Activated CD4-positive, CD25-positive, alpha-beta regulatory T cell treated with anti-CD3 and anti-CD28 coated beads, Interleukin-2, amount 50 U/mL, for 72 hours (primary cell): ENCODE results near the gene INPP5E.

Experiments used
- DNase-seq: peaks from one replicate; pipeline ENCODE4 v3.0.0; 2021

The INPP5E gene, protein sequence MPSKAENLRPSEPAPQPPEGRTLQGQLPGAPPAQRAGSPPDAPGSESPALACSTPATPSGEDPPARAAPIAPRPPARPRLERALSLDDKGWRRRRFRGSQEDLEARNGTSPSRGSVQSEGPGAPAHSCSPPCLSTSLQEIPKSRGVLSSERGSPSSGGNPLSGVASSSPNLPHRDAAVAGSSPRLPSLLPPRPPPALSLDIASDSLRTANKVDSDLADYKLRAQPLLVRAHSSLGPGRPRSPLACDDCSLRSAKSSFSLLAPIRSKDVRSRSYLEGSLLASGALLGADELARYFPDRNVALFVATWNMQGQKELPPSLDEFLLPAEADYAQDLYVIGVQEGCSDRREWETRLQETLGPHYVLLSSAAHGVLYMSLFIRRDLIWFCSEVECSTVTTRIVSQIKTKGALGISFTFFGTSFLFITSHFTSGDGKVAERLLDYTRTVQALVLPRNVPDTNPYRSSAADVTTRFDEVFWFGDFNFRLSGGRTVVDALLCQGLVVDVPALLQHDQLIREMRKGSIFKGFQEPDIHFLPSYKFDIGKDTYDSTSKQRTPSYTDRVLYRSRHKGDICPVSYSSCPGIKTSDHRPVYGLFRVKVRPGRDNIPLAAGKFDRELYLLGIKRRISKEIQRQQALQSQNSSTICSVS

DNA sequence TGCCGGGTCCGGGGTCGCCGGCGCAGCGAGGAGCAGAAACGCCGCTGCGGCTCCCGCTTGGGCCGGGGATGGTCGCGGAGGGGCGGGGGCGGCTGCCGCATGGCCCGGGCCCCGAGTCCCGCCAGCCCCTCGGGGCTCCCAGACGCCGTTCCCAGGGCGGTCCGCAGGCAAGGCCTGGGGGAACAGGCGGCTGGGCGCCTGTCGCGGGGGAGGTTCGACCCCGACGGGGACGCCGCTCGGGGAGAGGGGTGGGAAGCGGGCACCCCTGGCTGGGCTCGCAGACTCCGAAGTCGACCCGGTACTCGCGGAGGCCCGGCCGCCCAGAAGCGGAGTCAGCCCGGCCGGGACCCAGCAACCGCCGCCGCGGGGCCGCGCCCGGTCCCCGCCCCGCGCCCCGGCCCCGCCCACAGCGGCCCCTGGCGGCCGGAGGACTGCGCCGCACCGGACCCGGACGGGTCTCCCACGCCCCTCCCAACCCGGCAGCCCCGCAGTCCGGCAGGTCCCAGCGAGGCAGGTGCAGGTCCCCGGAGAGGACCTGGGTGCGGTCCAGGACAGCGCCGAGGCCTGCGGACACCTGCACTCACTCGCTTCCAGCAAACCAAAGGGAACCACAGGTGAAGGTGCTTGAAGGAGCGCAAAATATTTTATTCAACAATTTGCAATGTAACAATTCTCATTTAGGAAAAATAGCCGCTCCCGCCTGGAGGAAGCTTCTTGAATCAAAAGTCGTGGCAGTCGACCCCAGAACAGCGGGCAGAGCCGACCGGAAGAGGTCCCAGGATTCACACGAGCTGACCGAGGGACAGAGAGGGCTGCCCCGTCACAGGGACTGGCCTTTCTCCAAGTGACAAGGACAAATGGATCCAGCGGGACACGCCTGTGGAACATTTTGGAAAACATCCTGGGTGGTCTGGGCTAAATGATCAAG lies at the start of gene INPP5E:
INPP5E (minus strand) TSS at position 365 of the 928 bp plus-strand sequence. CDS start 426 bp downstream, outside the sequence.
- peak; percentile 95 for DNase-seq

DNA sequence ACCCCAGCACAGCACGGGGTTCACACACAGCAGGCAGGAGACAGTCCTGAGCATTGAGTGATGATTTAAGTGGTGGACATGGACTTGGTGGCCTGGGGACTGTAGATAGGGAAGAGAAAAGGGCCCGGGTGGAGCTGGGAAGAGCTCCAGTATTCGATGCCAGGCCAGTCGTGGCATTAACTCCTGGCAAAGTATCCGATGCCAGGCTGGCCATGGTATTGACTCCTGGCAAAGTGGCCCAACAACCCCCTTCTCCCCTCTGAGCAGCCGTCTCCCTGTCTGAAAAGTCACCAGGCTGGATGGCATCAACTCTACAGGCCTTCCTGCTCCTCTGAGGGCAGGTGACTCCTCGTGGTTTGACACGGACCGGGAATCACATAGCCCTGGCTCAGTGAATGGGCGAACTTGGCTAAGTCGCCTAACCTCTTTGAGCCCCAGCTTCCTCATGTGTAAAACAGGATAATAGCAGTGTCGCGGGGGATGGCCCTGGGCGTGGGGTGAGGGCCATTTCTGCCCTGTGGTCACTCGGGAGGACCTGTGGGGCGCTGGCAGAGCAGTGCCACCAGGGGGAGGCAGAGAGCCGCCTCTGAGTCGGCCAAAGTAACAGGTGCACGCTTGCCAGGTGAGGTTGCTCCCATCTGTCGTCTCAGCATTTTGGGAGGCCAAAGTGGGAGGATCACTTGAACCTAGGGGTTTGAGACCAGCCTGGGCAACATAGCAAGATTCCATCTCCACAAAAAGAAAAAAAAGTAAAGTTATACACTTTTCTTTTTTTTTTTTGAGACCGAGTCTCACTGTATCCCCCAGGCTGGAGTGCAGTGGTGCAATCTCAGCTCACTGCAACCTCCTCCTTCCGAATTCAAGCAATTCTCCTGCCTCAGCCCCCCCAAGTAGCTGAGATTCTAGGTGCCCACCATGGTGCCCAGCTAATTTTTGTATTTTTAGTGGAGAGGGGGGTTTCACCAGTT lies 48.9 kb upstream of the INPP5E start:
- peak; percentile 88 for DNase-seq

DNA sequence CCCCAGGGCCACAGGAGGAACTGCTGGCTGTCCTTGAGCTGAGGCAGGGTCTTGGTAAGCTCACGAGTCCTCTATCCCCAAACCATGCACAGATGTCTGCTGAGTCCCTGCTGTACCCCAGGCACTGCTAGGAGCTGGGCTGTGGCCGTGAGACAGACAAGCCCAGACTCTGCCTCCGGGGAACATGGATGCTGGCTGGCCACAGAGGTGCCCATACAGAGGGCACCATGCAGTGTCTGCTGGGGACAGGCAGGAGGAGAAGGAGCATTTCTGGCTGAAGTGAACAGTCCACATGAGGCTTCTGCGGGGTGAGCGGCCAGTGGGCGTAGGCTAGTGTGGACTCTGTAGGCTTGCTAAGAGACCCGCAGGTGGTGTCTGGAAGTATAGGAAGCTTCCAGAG lies 48.0 kb upstream of the INPP5E start:
- DNase-seq: no peak

DNA sequence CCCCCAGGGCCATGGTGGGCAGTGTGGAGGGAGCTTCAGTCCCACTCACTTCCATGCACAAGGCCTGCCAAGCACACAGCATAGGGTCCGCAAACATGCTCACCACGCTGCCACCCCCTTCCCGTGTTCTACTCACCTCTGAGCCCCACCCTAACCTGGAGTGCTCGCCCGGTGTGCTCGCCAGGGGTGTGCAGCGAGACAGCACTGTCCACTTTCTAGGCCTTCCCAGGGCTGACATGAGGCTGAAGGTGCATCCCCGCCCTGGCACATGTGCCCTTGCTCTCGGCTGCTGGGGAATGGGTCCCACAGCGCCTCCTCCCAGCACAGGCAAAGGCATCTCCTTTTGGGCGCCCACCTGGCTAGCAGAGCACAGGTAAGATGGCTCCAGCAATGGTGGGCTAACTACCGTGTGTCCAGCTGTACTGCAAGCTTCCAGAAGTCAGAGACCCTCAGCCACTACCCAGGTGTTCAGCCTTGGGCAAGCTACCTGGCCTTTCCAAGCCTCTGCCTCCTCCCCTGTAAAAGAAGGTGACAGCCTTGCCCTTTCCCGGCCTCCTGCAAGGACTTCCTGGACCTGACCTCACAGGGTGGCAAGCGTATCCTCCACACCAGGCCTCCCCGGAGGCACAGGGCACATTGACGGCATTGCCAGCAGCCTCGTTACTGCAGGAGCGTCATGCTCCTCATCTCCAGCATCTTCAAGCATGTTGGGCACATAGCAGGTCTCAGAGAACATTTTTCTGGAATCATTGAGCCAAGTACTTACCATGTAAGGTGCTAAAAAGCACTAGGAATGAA lies 47.4 kb upstream of the INPP5E start:
- no peak for DNase-seq

DNA sequence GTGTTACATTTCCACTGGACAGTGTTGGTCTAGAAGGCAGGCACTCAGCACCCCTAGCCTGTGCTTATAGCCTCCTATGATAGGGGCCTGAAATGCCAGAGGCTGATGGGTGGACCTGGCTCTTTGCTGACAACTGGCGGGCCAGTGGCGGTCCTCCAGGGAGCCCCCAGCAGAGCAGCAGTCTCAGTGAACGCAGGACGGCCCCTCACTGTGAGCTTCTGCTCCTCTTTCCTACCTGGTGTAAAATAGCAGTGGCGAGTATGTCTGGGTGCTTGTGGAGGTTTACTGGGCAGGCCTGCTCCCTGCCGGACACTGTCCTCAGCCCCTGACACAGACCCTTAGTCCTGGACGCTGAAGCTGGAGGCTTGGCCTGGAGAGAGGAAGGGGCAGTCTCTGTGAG lies 46.5 kb upstream of the INPP5E start:
- no peak for DNase-seq

DNA sequence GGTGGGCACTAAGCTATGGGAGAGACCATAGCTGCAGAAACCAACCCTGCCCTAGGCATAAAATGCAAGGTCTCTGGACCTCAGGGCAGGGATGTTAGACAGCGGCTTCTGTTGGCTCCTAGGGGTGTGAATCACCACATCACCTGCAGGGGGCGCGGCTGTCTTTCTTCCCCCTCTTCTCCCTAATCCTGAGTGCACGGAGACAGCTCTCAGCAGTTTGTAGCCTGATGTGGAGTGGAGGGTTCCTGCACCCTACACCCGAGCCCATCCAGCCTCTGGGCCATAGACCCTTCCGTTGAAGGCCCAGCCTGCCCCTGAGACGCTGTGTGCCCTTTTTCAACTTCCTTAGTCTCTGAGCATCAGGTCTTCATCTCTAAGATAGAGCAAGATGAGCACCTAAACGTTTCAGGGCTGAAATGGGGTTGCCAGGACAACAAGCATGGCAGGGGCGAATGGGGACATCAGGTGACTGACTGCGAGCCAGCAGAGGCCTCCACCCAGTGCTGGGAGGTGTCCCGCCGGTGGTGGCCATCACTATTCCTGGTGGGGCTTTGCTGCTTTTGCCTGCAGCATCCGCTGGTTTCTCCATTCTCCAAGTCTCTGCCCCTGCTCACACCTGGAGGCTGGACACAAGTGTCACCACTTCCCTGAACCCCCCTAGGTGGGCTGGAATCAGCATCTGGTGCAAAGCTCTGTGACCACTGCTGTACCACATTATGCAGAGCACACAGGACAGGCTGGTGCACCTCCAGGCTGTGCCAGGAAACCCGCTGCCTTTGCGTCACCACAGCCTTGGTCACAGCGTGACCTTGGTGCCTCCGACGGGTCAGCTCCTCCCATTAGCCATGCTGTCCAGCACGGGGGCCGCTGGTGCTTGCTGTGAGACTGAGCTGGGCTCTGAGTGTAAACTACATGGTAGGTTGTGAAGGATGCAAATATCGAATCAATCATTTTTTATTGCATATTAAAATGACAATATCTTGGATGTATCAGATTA lies 45.7 kb upstream of the INPP5E start:
- DNase-seq: peak; percentile 85

DNA sequence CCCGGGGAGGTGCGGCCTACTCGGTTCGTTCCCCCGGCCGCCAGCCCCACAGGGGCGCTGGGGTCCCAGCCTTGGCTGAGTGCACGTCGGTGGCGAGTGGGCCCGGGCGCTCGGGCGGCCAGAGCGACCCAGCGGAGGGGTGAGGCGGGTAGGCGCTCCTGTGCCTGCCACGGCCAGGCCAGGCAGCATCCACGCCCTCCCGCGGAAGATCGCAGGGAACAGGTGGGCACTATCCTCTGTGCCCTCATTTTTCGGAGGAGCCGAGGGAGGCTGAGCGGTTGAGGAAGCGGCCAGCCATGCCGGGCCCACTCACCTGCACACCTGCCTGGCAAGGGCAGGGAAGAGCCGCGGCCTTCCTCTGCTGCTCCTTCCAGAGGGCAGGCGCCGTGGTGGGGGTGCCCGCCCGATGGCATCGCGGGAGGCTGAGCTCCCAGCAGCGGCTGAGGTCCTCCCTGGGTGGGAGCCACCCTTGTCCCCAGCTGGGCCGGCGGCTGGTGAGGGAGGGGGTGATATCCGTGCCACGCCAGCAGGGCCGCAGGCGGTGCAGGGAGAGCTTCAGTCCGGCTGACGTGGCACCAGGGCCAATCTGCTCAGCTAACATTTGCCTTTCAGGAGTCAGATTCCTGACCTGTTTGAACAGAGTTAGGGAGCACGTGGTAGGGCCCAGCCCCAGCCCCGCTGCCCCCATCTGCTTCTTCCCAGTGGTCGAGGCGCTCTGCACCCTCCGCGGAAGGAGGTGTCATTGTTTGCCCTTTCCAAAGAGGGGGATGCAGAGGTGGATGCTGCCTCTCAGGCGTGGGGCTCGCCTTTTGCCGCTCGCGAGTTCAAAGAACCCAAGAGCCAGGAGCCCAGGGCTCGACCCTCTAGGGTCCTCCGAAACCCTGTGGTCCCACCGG lies 44.8 kb upstream of the INPP5E start:
- DNase-seq: peak; percentile 44

DNA sequence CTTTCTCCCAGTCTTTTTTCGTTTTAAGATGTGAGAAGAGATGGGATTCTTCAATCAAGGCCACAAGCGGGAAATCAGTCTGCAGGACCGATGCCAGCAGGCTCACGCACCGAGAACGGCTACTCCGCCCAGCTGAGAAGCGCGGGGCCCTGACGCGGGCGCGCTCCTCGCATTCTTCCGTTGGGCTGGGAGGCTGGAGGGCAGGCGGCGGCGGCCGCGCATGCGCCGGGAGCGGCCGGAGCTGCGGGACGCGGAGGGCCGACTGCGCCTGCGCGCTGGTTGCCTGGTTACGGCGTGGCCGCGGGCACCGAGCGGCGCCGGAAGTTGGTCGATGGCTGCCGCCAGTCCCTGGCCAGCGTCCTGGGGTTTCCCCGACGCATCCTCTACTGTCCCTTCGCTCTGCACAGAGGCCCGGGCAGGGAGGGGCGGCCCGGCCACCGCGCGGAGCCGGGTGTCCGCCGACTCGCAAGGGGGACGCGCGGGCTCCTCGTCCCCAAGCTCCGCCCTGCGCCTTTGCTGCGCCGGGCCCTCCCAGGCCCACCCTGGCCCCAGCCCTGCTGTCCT lies 44.0 kb upstream of the INPP5E start:
- DNase-seq: peak; percentile 99

DNA sequence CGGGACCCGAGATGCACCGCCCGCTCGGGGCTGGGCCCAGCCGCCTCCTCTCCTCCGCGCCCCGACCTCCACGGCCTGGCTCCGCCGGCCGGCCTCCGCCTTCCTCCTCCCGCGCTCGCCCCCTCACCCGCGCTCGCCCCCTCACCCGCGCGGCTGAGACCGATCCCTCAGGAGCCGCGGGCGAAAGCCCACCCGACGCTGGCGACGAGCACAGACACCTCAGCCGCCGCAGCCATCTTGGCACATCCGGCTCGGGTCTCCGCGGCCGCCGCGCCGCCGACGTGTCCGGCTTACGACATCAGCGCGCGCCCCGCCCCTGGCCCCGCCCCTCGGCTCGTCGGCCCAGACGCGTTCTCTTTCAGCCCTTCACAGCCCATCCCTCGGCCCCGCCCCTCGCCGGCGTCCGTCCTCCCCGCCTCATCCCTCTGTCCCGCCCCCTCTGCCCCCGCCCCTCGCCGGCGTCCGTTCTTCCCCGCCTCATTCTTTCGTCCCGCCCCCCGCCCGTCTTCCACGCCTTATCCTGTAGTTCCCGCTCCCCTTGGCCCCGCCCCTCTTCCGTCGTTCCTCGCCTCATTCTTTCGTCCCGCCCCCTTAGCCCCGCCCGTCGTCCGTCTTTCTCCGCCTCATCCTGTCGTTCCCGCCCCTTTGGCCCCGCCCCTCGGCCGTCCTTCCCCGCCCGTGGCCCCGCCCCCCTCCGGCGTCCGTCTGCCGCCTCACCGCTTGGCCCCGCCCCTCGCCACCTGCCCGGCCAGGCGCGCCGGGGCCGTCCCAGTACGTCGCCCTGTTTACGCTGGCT lies 43.3 kb upstream of the INPP5E start, which contains the start of gene SEC16A:
SEC16A (minus strand) TSS at position 248 of the 796 bp plus-strand sequence. CDS start 5,425 bp downstream, outside the sequence.
- peak; percentile 100 for DNase-seq

DNA sequence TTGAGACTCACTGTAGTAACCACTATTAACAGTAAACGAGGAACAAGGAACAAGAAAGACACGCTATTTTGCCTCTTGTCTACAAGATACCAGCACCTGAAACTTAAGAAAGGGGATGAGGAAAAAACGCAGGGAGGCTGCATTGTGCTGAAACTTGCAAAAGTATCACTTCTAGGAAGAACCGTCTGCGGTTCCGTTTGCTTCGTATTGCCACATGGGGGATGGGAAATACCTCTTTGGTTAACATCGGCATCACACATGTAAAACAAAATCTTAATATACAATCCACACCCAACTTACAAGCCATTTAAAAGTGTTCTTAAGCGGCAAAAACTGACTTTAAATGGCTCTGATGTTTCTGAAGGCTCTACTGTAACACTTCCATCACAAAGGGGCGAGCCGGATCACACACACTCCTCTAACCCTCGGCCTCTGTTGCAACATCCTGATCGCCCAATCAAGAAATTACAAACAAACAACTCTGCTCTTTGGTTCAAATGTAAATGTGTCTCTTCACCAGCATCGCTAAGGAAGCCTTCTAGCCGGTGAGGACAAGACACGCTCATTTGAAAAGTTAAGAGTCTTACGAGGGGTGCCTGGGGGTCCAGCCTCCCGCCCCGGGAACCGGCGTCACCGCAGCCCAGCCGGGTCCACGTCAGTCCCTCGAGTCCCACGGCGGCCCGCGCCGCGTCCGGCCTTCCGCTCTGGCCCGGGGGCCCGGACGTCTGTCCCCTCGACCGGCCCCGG lies 42.6 kb upstream of the INPP5E start:
- DNase-seq: no peak

DNA sequence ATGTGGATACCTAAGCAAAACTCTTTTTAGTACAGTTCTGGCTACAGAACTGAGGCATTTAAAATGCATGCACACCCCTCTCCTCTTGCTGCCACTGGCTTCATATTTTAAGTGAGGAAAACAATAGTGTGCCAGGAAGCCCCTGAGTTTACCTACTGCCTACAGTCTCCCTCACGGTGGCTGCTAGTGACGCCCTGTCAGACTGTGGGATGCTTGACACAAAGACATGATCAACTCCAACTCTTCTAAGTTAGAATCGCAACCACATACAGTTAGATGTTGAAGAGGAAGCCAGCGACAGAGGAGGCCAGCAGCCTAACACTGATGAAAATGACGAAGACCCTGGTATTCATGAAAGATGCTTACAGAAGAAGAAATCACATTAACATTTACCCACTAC lies 41.9 kb upstream of the INPP5E start:
- DNase-seq: no peak

DNA sequence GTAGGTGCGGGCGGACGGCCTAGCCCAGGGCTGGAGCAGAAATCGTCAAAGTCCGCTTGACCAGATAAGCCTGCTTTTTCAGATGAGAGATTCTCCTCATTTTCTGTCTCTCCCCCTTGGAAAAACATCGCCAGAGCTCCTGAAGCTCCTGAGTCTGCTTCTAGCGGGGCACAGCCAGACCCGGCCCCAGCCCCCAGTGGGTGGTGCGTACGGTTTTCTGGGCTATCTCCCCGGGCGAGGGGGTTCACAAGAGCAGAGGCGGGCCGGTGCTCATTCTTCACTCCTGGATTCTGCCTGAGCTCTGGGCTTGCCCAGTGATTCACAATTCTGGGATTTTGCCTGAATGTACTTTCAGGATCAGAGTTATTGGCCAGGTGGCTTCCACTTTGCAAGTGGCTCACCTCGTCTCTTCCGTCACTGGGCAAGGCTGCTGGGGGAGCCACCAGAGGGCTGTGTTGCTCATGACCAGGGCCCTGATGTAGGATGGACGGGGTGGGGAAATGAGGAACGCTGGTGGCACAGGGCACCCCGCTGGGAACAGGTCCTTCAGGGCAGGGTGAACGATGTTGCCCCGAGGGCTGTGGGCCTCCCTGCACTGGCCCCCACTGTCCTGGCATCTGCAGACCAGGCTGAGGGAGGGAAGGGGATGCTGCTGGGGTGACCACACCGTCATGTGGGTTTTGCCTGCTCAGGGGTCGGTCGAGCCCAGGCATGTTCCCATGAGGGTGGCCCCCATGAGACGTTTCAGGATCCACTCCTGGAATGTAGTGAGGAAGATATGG lies 36.9 kb upstream of the INPP5E start:
- no peak for DNase-seq

DNA sequence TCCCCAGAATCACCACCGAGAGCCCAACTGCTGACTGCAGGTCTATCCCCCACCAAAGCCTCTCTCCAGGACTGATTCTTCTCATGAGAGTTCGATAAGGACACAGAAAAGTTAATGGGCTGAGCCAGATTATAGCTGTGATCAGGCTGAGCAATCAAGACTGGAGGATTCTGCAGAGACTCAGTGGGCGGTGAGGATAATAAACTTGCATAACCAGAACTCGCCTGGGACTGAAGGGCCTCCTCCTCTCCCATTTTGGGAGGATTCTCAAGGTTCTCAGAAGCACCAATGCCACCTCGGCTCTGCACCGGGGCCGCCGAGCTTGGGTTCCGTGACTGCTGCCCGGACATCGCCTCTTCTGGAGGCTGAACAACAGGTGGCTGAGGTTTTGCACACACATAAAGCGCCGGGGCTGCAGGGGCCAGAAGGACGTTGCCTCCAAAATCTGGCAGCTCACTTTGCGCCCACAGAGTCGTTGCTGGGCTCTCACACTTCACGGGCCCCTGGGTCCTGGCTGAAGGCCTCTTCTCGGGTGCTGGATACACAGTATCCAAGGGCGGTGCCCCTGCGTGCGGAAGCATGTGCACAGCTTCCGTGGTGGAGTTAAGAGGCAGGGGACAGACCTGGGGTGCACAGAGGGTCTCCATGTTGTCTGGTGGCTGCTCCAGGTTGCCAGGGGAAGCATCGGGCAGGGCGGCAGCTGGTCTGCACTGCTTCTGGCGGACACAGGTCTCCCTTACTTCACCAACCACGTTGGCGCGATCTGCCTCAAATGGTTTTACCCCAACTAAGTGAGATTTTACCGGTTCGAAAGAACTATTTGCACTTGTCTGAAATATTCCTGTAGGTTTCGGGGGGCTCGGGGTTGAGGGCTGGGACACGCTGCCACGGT lies 35.6 kb upstream of the INPP5E start:
- DNase-seq: no peak

DNA sequence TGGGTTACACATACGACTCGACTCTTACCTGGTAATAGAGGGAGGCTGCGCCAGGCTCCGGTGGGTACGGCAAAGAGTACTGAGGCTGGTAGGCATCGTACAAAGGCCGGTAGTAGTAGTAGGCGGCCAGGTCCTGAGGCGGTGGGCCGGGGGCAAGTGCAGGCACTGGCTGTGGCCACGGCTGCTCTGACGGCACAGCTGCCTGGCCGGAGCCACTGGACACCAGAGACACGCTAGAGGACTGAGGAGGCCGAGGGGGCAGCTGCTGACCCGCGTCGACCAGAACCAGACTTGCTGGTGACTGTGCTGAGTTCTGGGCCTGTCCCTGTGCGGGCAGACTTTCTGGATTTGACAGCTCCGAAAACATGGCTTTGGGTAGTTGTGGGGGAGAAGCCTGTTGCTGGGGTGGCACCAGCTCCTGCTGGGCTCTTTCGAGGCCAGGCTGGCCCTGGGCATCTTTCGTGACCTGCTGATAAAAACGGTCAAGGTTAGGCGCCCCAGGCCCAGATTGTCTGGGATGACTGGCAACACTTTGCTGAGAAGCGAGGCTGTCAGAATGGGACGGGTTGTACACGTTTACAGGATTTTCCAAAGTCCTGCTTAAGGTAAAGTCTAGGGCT lies 34.5 kb upstream of the INPP5E start:
- DNase-seq: no peak
